ACC112 (cell line): ENCODE results near the gene ST7.

ENCODE experiments used
- H2AFZ ChIP-seq: fragments of 200-600 bp; sonication (generic); one replicate; pipeline ENCODE4 v1.6.0; 2017; ENCODE audit warnings: antibody characterized with exemption, low read length; ENCODE audit not compliant: unreplicated experiment
- H3K27ac ChIP-seq: fragments of 200-600 bp; sonication (generic); 2 replicates; pipeline ENCODE4 v1.5.1; 2014; ENCODE audit warnings: low read depth, mild to moderate bottlenecking, antibody characterized with exemption, low read length, moderate library complexity
- H3K27me3 ChIP-seq: fragments of 200-600 bp; sonication (generic); 2 replicates; pipeline ENCODE4 v1.6.1; 2014; ENCODE audit warnings: mild to moderate bottlenecking, antibody characterized with exemption, low read length, moderate library complexity, mixed read lengths; ENCODE audit not compliant: insufficient read depth
- H3K36me3 ChIP-seq: fragments of 200-600 bp; sonication (generic); 2 replicates; pipeline ENCODE4 v1.6.1; 2016; ENCODE audit warnings: mild to moderate bottlenecking, antibody characterized with exemption, low read length, moderate library complexity, mixed read lengths; ENCODE audit not compliant: insufficient read depth
- H3K4me1 ChIP-seq: fragments of 200-600 bp; sonication (generic); one replicate; pipeline ENCODE4 v1.6.1; 2016; ENCODE audit warnings: low read length, mixed read lengths; ENCODE audit not compliant: insufficient read depth, unreplicated experiment, control insufficient read depth
- H3K4me3 ChIP-seq: fragments of 200-600 bp; sonication (generic); 2 replicates; pipeline ENCODE4 v1.5.1; 2014; ENCODE audit warnings: mild to moderate bottlenecking, low read depth, low read length
- H3K79me2 ChIP-seq: fragments of 200-600 bp; sonication (generic); one replicate; pipeline ENCODE4 v1.6.0; 2016; ENCODE audit warnings: low read length; ENCODE audit not compliant: control insufficient read depth, unreplicated experiment, insufficient read depth

ST7 gene

GRCh38 chr7:117217106-117218035 lies 264.1 kb downstream of the ST7 start:
- peaks cover 14% of the 10 kb centered on the region for H3K4me1 ChIP-seq
- H3K36me3 ChIP-seq, result 0 out of 2 replicates have a peak, but pooled peaks cover 2% of the 10 kb centered on the region
- no peak overlapping the region for H3K4me3 ChIP-seq
- no peaks in the 10 kb centered on the region for H3K27me3 ChIP-seq
- H3K27ac ChIP-seq, result no peak overlapping the region
- no peak overlapping the region for H2AFZ ChIP-seq
- no peaks in the 10 kb centered on the region for H3K79me2 ChIP-seq

GRCh38 chr7:117218700-117219099 lies 265.4 kb downstream of the ST7 start:
- no peaks in the 10 kb centered on the region for H3K79me2 ChIP-seq
- no peak overlapping the region for H2AFZ ChIP-seq
- no peak overlapping the region for H3K4me3 ChIP-seq
- no peak overlapping the region for H3K27ac ChIP-seq
- H3K4me1 ChIP-seq, result peaks cover 9% of the 10 kb centered on the region
- H3K27me3 ChIP-seq, result no peaks in the 10 kb centered on the region
- 0 out of 2 replicates have a peak, but pooled peaks cover 2% of the 10 kb centered on the region for H3K36me3 ChIP-seq

- H3K27me3 ChIP-seq, result no peaks in the 10 kb centered on the region
- no peak overlapping the region for H2AFZ ChIP-seq
- 0 out of 2 replicates have a peak, but pooled peaks cover 2% of the 10 kb centered on the region for H3K36me3 ChIP-seq
- H3K4me3 ChIP-seq, result no peak overlapping the region
- H3K4me1 ChIP-seq, result peaks cover 9% of the 10 kb centered on the region
- no peaks in the 10 kb centered on the region for H3K79me2 ChIP-seq
- no peak overlapping the region for H3K27ac ChIP-seq
These were observed 266.2 kb downstream of the ST7 start for GRCh38 chr7:117219485-117219884.

DNA sequence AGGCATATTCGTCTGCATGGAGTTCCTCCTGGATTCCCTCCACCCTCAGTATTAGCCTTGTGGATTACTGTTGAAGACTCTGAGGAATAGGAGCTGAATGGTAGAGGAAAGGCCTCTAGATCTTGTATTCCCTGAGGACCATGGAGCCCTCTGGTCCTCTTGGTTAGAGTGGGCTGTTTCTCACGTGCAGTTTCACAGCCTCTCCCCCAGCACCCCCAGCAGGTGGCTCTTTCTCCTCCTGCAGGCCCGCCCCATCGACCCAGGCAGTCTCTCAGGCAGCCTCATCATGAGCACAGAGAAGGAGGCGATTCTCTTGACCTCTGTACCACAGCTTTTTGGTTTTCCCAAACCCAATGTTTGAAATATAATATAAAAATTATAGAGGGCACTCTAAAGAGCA lies 267.5 kb downstream of the ST7 start:
- Histone ChIP-seq H3K4me1 (peaks cover 9% of the 10 kb centered on the region), H3K4me3 (no peak overlapping the region), H3K79me2 (no peaks in the 10 kb centered on the region), H2AFZ (no peak overlapping the region), H3K36me3 (0 out of 2 replicates have a peak, but pooled peaks cover 2% of the 10 kb centered on the region), H3K27me3 (no peaks in the 10 kb centered on the region), H3K27ac (no peak overlapping the region)

- no peak overlapping the region for H2AFZ ChIP-seq
- peaks cover 5% of the 10 kb centered on the region for H3K4me1 ChIP-seq
- H3K4me3 ChIP-seq, result no peak overlapping the region
- H3K27me3 ChIP-seq, result no peaks in the 10 kb centered on the region
- no peak overlapping the region for H3K27ac ChIP-seq
- 0 out of 2 replicates have a peak, but pooled peaks cover 2% of the 10 kb centered on the region for H3K36me3 ChIP-seq
- H3K79me2 ChIP-seq, result no peaks in the 10 kb centered on the region
These were observed 272.2 kb downstream of the ST7 start for GRCh38 chr7:117225536-117225935.

DNA sequence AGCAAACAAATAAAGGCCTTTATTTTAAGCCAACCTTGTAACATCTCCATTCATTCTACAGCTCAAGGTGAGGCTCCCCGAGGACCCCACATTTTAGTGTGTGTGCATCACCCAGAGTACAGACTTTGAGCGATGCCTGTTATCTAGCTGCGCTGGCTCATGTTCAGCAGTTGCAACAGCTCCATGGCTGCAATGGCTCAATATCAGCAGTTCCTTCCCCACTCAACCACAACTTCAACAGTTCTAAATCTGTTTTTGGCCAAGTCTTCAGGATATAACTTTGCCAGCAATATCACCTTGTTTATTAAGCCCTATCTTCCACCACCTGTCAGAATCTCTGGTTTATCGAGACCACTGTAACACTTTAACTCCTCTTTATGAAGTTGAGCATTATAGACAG lies 273.8 kb downstream of the ST7 start:
- H3K79me2 ChIP-seq, result no peaks in the 10 kb centered on the region
- H3K27ac ChIP-seq, result no peak overlapping the region
- no peaks in the 10 kb centered on the region for H3K36me3 ChIP-seq
- H3K4me1 ChIP-seq, result peaks cover 5% of the 10 kb centered on the region
- H3K4me3 ChIP-seq, result no peak overlapping the region
- H2AFZ ChIP-seq, result no peak overlapping the region
- H3K27me3 ChIP-seq, result no peaks in the 10 kb centered on the region

- H3K79me2 ChIP-seq, result no peaks in the 10 kb centered on the region
These were observed 276.0 kb downstream of the ST7 start for GRCh38 chr7:117229350-117229749.

GRCh38 chr7:117230276-117231046 lies 277.2 kb downstream of the ST7 start:
- Histone ChIP-seq H3K27me3 (no peaks in the 10 kb centered on the region), H3K4me3 (no peak overlapping the region), H3K4me1 (peaks cover 5% of the 10 kb centered on the region), H3K36me3 (no peaks in the 10 kb centered on the region), H3K27ac (no peak overlapping the region), H3K79me2 (no peaks in the 10 kb centered on the region), H2AFZ (no peak overlapping the region)

More at GRCh38 chr7:117229350-117229749, 276.0 kb downstream of the ST7 start:
- Histone ChIP-seq H3K36me3 (no peaks in the 10 kb centered on the region), H3K4me1 (peaks cover 5% of the 10 kb centered on the region), H3K27me3 (no peaks in the 10 kb centered on the region), H3K4me3 (no peak overlapping the region), H2AFZ (no peak overlapping the region), H3K27ac (no peak overlapping the region)

GRCh38 chr7:117231047-117231359 lies 277.7 kb downstream of the ST7 start:
- Histone ChIP-seq H3K79me2 (no peaks in the 10 kb centered on the region), H2AFZ (no peak overlapping the region), H3K27ac (no peak overlapping the region), H3K4me3 (no peak overlapping the region), H3K36me3 (no peaks in the 10 kb centered on the region), H3K4me1 (peaks cover 5% of the 10 kb centered on the region), H3K27me3 (no peaks in the 10 kb centered on the region)

- no peak overlapping the region for H3K27ac ChIP-seq
These were observed 284.3 kb downstream of the ST7 start for GRCh38 chr7:117237646-117238045.

More at GRCh38 chr7:117237646-117238045, 284.3 kb downstream of the ST7 start:
- Histone ChIP-seq H3K36me3 (no peaks in the 10 kb centered on the region), H3K4me3 (no peak overlapping the region), H3K27me3 (0 out of 2 replicates have a peak, but pooled peaks cover 4% of the 10 kb centered on the region), H3K4me1 (no peaks in the 10 kb centered on the region), H2AFZ (no peak overlapping the region), H3K79me2 (no peaks in the 10 kb centered on the region)
